IPS-20b (cell line): Measurements from ENCODE around the gene MR1.

Experiments
- H3K27ac ChIP-seq: one replicate; pipeline ENCODE4 v1.5.1; 2013; ENCODE audit warnings: low read length
- H3K27me3 ChIP-seq: 2 replicates; pipeline ENCODE4 v1.6.1; 2013; ENCODE audit warnings: mild to moderate bottlenecking, low read length, inconsistent platforms; ENCODE audit not compliant: insufficient read depth
- H3K36me3 ChIP-seq: 2 replicates; pipeline ENCODE4 v1.6.1; 2013; ENCODE audit warnings: low read depth, mild to moderate bottlenecking, inconsistent platforms, low read length, moderate library complexity; ENCODE audit not compliant: insufficient read depth
- H3K4me1 ChIP-seq: 2 replicates; pipeline ENCODE4 v1.6.1; 2013; ENCODE audit warnings: mild to moderate bottlenecking, control low read depth, inconsistent platforms, low read length, moderate library complexity; ENCODE audit not compliant: insufficient read depth
- H3K4me3 ChIP-seq: 2 replicates; pipeline ENCODE4 v1.5.1; 2013; ENCODE audit warnings: mild to moderate bottlenecking, low read length, inconsistent platforms
- H3K9ac ChIP-seq: 2 replicates; pipeline ENCODE4 v1.6.1; 2013; ENCODE audit warnings: low read depth, mild to moderate bottlenecking, inconsistent platforms, low read length, moderate library complexity
- H3K9me3 ChIP-seq: 2 replicates; pipeline ENCODE4 v1.6.1; 2013; ENCODE audit warnings: mild to moderate bottlenecking, low read depth, low read length, inconsistent platforms; ENCODE audit not compliant: insufficient read depth

Gene MR1

DNA sequence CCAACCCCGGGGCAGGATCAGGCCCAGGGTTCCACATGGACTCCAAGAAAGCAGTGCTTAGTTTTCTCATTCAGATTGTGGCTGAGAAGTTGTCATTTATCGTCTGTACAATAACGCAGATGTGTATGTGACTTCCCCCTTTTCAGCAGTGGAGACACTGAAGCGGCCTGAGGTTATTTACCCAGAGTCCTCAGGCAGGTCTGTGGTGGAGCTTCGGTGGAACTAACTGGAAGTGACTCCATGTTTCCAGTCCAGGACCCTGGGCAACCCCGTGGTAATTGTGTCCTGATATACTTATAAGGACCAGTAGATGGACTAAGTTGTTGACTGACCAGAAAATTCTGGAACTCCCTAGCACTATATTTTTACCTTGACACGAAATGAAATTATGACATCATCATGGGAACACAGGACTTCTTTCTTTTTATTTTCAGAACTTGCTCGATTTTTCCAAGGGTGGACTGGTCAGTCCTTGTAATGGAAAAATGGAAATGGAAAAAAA is 53.7 kb downstream of the MR1 start:
- peaks cover 9% of the 10 kb centered on the region; the same call in 1 of the 2 replicates for H3K4me1 ChIP-seq
- H3K9ac ChIP-seq, result no peak overlapping the region
- no peak overlapping the region for H3K4me3 ChIP-seq
- no peaks in the 10 kb centered on the region for H3K9me3 ChIP-seq
- no peak overlapping the region for H3K27ac ChIP-seq
- H3K36me3 ChIP-seq, result peaks cover 8% of the 10 kb centered on the region; the same call in 1 of the 2 replicates
- peaks cover 42% of the 10 kb centered on the region for H3K27me3 ChIP-seq

DNA sequence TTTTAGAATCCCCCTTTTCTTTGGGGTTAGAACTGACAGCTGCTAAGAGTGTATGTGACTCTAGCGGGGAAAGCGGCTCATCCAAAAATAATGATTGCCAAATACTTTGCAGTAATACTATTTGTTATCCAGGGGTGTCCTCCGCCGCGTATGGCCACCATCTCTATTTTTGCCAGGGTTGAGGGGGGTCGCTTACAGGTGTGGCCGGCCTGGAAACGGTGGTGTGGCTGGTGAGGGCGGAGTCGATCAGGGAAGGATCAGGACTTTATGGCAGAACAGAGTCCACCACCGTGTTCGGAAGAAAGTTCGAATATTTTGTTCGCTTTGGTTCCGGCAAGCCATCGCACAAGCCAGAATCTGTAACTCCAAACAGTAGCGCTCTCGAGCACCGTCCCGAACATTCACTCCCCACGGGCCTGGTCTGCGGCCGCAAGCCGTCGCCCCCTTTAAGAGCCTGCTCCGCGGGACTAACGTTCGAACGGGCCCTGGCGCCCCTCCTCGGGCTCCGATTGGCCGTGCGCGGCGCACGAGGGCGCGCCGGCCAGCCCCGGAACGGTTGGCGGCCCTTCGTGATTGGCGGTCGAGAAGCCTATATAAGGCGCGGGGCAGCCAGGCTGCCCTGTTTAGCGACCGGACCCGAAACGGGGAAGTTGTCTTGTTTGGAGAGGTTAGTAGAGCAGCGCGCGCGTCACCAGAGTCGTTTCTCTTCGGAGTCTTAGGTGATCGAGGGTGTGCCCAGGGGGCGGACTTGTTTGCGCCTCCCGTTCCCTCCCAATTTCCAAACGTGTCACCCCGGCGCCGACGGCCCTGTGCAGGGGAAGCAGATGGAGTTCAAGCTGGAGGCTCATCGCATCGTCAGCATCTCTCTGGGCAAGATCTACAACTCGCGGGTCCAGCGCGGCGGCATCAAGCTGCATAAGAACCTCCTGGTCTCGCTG is 54.6 kb downstream of the MR1 start, which contains the start of gene IER5:
IER5 (plus strand) TSS at position 622 of the 938 bp plus-strand sequence; CDS start at position 825, 203 bp downstream.
- Histone ChIP-seq H3K4me3 (peak within 1 kb of the TSS; percentile 73), H3K4me1 (peaks cover 9% of the 10 kb centered on the region; the same call in 1 of the 2 replicates), H3K27ac (no peak within 1 kb of the TSS), H3K36me3 (peaks cover 16% of the 10 kb centered on the region; the same call in 1 of the 2 replicates), H3K9me3 (no peaks in the 10 kb centered on the region), H3K9ac (peak within 1 kb of the TSS; percentile 69; the same call in 1 of the 2 replicates), H3K27me3 (peaks cover 42% of the 10 kb centered on the region)

DNA sequence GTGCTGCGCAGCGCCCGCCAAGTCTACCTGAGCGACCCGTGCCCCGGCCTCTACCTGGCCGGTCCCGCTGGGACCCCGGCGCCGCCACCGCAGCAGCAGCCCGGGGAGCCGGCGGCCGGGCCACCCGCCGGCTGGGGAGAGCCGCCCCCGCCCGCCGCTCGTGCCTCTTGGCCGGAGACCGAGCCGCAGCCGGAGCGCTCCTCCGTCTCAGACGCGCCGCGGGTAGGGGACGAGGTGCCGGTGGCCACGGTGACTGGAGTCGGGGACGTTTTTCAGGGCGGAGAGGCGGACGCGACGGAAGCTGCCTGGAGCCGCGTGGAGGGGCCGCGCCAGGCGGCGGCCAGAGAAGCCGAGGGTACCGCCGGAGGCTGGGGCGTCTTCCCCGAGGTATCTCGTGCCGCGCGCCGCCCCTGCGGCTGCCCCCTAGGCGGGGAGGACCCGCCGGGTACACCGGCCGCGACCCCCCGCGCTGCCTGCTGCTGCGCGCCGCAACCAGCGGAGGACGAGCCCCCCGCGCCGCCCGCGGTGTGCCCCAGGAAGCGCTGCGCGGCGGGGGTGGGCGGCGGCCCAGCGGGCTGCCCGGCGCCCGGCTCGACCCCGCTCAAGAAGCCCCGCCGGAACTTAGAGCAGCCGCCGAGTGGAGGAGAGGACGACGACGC is 55.4 kb downstream of the MR1 start:
- Histone ChIP-seq H3K36me3 (peaks cover 16% of the 10 kb centered on the region; the same call in 1 of the 2 replicates), H3K9me3 (no peaks in the 10 kb centered on the region), H3K4me1 (peaks cover 9% of the 10 kb centered on the region; the same call in 1 of the 2 replicates), H3K27me3 (peaks cover 42% of the 10 kb centered on the region), H3K4me3 (peak overlapping the region; percentile 73), H3K27ac (no peak overlapping the region), H3K9ac (peak overlapping the region; percentile 69; the same call in 1 of the 2 replicates)

DNA sequence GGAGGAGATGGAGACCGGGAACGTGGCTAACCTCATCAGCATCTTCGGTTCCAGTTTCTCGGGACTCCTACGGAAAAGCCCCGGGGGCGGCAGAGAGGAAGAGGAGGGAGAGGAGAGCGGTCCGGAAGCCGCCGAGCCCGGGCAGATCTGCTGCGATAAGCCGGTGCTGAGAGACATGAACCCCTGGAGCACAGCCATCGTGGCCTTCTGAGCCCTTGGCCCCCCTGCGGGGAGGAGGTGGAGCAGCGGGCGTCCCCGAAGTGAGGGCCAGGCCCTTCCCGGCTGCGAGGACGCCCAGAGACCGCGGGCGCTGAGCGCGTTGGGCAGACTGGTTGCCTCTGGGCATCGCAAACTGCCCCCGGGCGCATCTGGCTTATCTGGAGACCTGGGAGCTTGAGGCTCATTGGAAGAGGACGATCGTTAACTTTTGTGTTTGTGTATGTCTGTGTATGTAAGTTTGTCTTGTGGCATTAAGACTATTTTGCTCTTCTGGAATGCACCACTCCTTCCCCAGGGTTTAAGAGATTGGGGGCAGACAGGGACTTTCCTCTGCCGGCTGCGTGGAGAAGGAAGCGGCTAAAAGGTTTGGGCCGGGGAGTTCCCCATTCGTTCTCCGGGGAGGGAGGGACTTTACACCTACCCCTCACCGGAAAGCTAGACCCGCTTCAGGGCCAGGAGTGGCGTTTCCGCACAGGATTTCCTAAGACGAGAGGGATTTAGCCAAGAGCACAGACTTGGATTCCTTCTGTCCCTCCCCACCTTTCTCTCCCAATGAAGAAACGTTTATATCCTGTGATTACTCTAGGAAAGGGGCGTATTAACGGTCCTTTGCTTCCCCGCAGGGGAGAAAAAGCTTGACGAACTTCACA is 56.1 kb downstream of the MR1 start:
- peaks cover 42% of the 10 kb centered on the region for H3K27me3 ChIP-seq
- peaks cover 16% of the 10 kb centered on the region; the same call in 1 of the 2 replicates for H3K36me3 ChIP-seq
- H3K4me1 ChIP-seq, result peaks cover 12% of the 10 kb centered on the region; the same call in 1 of the 2 replicates
- H3K9me3 ChIP-seq, result no peaks in the 10 kb centered on the region
- peak overlapping the region; percentile 73 for H3K4me3 ChIP-seq
- H3K9ac ChIP-seq, result peak overlapping the region; percentile 49; the same call in 1 of the 2 replicates
- no peak overlapping the region for H3K27ac ChIP-seq

DNA sequence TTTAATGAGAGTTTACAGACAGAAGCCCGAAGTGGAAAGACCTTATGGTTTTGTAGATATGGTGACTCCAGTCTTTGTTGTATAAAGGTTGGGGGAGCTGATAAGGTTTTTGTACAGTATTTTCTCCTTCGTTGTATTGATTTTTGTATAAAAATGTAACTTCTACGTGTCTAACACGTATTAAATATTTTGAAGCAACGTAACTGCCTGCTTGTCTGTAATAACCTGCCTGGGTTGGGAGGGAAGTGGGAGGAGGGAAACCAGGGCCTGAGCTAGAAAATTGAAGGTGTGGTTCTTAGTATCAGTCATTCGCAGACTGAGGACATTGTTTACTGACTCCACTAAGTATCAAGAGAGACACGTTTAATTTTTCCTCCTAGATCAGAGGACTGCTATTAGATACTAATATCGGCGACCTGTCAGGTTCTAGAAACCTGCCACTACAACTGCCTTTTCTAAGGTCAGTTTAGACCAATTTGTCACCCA is 56.9 kb downstream of the MR1 start:
- Histone ChIP-seq H3K9me3 (no peaks in the 10 kb centered on the region), H3K9ac (peak overlapping the region; percentile 49; the same call in 1 of the 2 replicates), H3K4me3 (peak overlapping the region; percentile 73), H3K36me3 (peaks cover 16% of the 10 kb centered on the region; the same call in 1 of the 2 replicates), H3K27me3 (peaks cover 45% of the 10 kb centered on the region), H3K27ac (no peak overlapping the region), H3K4me1 (peaks cover 15% of the 10 kb centered on the region)

DNA sequence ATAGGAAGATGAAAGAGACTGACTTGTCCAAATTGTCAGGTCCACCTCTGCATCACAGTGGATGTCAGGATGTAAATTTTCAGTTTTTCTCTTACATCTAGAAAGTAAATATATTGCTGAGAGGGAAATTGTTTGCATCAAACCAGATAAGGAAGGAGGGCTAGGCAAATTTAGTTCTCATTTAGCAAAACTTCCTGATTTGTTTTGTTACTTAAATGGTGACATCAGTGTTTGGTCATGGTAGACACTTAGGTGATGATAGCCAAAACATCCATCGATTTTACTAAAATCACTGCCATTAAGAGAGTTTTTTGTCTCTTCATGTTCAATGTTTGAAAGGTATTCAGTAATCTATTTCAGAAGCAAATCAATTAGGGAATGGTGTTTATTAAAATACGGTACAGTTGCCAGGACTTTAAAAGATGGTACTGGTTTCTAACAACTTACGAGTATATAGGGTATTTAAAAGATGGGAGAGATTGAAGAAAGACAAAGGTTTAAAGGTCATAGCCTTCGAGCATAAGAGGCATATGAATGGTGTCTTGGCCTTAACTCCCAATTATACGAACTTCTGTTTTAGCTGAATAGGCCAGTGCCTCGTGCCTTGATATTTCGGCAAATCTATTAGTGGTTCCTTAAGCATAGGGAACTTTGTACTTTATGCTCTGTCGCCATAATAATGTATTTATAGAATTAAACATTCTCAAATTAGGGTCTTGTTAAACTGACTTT is 57.7 kb downstream of the MR1 start:
- H3K9ac ChIP-seq, result no peak overlapping the region
- H3K27me3 ChIP-seq, result peaks cover 48% of the 10 kb centered on the region
- H3K27ac ChIP-seq, result no peak overlapping the region
- H3K9me3 ChIP-seq, result no peaks in the 10 kb centered on the region
- peaks cover 16% of the 10 kb centered on the region; the same call in 1 of the 2 replicates for H3K36me3 ChIP-seq
- H3K4me3 ChIP-seq, result peak overlapping the region; percentile 73
- peaks cover 23% of the 10 kb centered on the region for H3K4me1 ChIP-seq

DNA sequence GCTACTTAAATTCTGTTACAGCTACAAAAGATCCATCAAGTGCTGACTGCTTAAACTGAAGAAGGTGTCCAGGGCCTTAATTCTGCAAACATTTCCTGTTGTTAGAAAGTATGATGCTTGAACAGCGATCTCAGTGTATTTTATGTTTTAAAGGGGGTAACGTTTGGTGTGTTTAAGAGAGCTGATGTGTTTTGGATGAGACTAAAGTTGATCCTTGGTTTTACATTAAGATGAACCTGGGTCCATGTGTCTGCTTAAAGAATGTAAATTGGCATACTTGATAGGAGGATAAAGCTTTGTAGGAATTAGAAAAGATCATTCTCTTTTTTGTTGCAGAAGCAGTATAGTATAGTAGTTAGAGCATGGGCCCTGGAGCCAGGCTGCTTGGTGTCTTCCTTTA is 58.3 kb downstream of the MR1 start:
- no peak overlapping the region for H3K9ac ChIP-seq
- H3K36me3 ChIP-seq, result peaks cover 16% of the 10 kb centered on the region; the same call in 1 of the 2 replicates

DNA sequence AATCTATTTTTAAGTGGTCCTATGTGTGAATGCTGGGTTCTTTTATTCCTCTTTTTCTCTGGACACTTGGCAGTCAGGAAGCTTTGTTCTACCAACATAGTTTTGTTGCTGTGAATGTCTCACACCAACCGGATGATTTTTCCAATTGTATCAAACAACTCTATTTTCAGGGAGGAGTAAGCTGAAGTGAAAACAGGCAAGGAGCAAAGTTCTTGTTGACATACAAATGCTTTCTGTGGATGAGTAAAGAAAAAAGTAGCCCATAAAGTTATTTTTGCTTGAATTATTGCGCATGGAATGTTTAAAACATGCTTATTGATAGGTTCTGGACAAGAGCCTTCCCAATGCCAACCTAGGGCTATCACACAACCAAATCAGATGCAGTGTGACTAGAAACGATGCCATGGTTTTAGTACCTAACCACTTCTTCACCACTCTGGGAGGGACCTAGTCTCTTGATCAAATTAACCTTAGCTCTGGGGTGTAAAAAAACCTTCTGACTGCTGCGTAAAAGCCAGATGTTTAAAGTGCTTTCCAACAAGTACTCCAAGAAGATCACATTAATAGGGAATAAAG is 59.2 kb downstream of the MR1 start:
- Histone ChIP-seq H3K27ac (no peak overlapping the region), H3K27me3 (peaks cover 51% of the 10 kb centered on the region), H3K36me3 (peaks cover 16% of the 10 kb centered on the region; the same call in 1 of the 2 replicates), H3K4me3 (no peak overlapping the region), H3K9me3 (no peaks in the 10 kb centered on the region), H3K4me1 (peaks cover 34% of the 10 kb centered on the region), H3K9ac (no peak overlapping the region)

More for the DNA sequence above, 58.3 kb downstream of the MR1 start:
- peaks cover 29% of the 10 kb centered on the region for H3K4me1 ChIP-seq
- peaks cover 51% of the 10 kb centered on the region for H3K27me3 ChIP-seq
- no peaks in the 10 kb centered on the region for H3K9me3 ChIP-seq
- 0 out of 2 replicates have a peak overlapping the region, but pooled peaks have one; percentile 73 for H3K4me3 ChIP-seq
- H3K27ac ChIP-seq, result no peak overlapping the region

DNA sequence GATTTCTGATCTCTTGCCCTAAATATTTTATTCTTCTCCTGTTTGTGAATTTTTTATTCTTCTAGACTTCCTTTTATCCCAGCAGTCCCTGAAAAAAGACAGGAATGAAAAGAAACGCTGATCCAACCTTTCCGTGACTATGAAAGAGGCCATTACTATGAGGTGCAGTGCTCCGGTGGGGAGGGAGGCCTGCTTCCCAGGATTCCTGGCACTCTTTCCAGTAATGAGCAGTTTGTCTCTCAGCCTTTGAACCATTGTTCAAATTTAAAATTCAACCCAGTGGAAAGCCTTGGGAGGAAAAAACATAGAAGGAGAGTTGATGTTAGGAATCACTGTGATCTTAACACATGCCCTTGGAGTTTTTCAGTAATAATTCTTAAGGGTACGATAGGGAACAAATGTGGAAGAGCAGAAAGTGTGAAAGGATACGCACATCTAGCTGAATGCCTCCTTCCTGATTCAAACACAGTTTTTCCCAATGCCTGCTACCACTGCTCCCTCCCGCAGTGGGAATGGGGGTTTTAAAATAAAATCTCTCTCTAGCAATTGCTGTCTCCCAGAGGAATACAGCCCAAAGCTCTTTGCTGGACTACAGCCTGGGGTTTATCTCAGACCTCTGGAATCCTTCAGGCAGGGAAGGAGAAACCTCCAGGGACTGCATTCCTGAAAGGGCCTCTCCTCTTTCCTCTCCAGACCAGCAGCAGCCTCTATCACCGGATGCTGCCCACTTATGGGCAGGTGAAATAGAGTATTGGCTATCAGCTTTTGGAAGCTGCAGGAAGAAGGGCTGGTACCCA is 60.8 kb downstream of the MR1 start:
- Histone ChIP-seq H3K27me3 (peaks cover 64% of the 10 kb centered on the region), H3K27ac (no peak overlapping the region), H3K4me1 (peaks cover 43% of the 10 kb centered on the region), H3K9ac (peak overlapping the region; percentile 31; the same call in 1 of the 2 replicates), H3K36me3 (peaks cover 16% of the 10 kb centered on the region; the same call in 1 of the 2 replicates), H3K9me3 (no peaks in the 10 kb centered on the region), H3K4me3 (no peak overlapping the region)
